ENCODE results near the gene SDHAF1. TPM values are rescaled to one million over a fixed set of nuclear protein-coding genes. Genes with fewer than 3 reads are reported as not detected.

Gene SDHAF1
- total and polyA plus RNA-seq, 8 donors = 8.0 to 38.1 (median 26.4) TPM; not detected in 1

- Histone ChIP-seq H3K4me1 (peaks cover 0 to 32% (median 8%) of the 10 kb centered on the region in 4 donors), H3K4me3 (no peak overlapping the region), H3K27me3 (no peaks in the 10 kb centered on the region), H3K27ac (peak overlapping the region in 4 of 5 donors; percentile 28 to 56 (median 52)), H3K36me3 (peaks cover 7 to 30% (median 21%) of the 10 kb centered on the region in 4 donors), H3K9me3 (no peaks in the 10 kb centered on the region)
- TF ChIP-seq EP300 (IDR thresholded peaks at IDR 0.05) = no peak
- TF ChIP-seq POLR2AphosphoS5 (IDR thresholded peaks at IDR 0.05) = no peak
- no peak for TF ChIP-seq CTCF (IDR thresholded peaks at IDR 0.05)
- TF ChIP-seq POLR2A (IDR thresholded peaks at IDR 0.05) = no peak
- peak in 1 of 2 donors; percentile 52 for DNase-seq
- intact Hi-C loops (cut with DNase I; ENCODE audit: low total_unique reads) = no loop called here
- WGBS, 5 donors = 28 to 49% (median 32%) methylated on average over 3 of the region's 3 CpGs
Observed at GRCh38 chr19:36041831-36042230, 46.8 kb downstream of the SDHAF1 start.

- 83 to 90% (median 85%) methylated on average over 2 of the region's 2 CpGs for WGBS, 5 donors
- H3K27ac ChIP-seq = peak overlapping the region in 1 of 5 donors; percentile 53
- H3K4me3 ChIP-seq = no peak overlapping the region
- intact Hi-C loops (cut with DNase I; ENCODE audit: low total_unique reads) = no loop called here
- peaks cover 0 to 32% (median 8%) of the 10 kb centered on the region in 4 donors for H3K4me1 ChIP-seq
- H3K27me3 ChIP-seq = no peaks in the 10 kb centered on the region
- TF ChIP-seq POLR2AphosphoS5 (IDR thresholded peaks at IDR 0.05) = no peak
- TF ChIP-seq POLR2A (IDR thresholded peaks at IDR 0.05) = no peak
- TF ChIP-seq EP300 (IDR thresholded peaks at IDR 0.05) = no peak
- TF ChIP-seq CTCF (IDR thresholded peaks at IDR 0.05) = no peak
- H3K9me3 ChIP-seq = no peaks in the 10 kb centered on the region
- no peak for DNase-seq
- H3K36me3 ChIP-seq = peaks cover 6 to 13% (median 10%) of the 10 kb centered on the region in 4 donors
Observed at GRCh38 chr19:36043952-36044351, 49.0 kb downstream of the SDHAF1 start.

Small RNA genes within 50 kb of the gene (small RNA-seq; reads per million reads assigned to genes)
- gene AF038458.1 = 0 reads per million in 4 donors

Other genes starting within 250 kb of the SDHAF1 start
- gene U2AF1L4, start 249.8 kb upstream of the SDHAF1 start, total RNA-seq = 10 to 100 TPM; 11.4 to 98.0 (median 57.1) TPM
- gene U2AF1L4, start 249.8 kb upstream of the SDHAF1 start, polyA plus RNA-seq = 10 to 100 TPM; 27.6 to 53.0 (median 44.8) TPM
- 10 to 100 TPM in 3 of 5 donors, 1 to 10 TPM in 1, not detected in 1; 9.3 to 58.0 (median 32.2) TPM for gene PSENEN, start 249.5 kb upstream of the SDHAF1 start, total RNA-seq
- gene PSENEN, start 249.5 kb upstream of the SDHAF1 start, polyA plus RNA-seq = 100 to 1,000 TPM in 1 of 3 donors, 10 to 100 TPM in 2; 49.2 to 101 (median 51.0) TPM
- 10 to 100 TPM in 3 of 5 donors, 1 to 10 TPM in 2; 2.3 to 26.5 (median 17.9) TPM for gene LIN37, start 246.6 kb upstream of the SDHAF1 start, total RNA-seq
- 10 to 100 TPM; 21.5 to 44.9 (median 29.2) TPM for gene LIN37, start 246.6 kb upstream of the SDHAF1 start, polyA plus RNA-seq
- gene HSPB6, start 238.2 kb upstream of the SDHAF1 start, total RNA-seq = 100 to 1,000 TPM in 3 of 5 donors, 10 to 100 TPM in 2; 25.0 to 492 (median 209) TPM
- gene HSPB6, start 238.2 kb upstream of the SDHAF1 start, polyA plus RNA-seq = 10 to 100 TPM; 45.0 to 84.9 (median 71.5) TPM
- gene PROSER3, start 237.0 kb upstream of the SDHAF1 start, total RNA-seq = 10 to 100 TPM in 4 of 5 donors, 1 to 10 TPM in 1; 5.9 to 61.3 (median 36.5) TPM
- 1 to 10 TPM; 3.6 to 6.7 (median 4.5) TPM for gene PROSER3, start 237.0 kb upstream of the SDHAF1 start, polyA plus RNA-seq
- gene ARHGAP33, start 219.6 kb upstream of the SDHAF1 start, total RNA-seq = 10 to 100 TPM in 4 of 5 donors, 1 to 10 TPM in 1; 5.1 to 73.6 (median 25.4) TPM
- gene ARHGAP33, start 219.6 kb upstream of the SDHAF1 start, polyA plus RNA-seq = 1 to 10 TPM; 1.4 to 8.0 (median 6.9) TPM
- gene PRODH2, start 182.3 kb upstream of the SDHAF1 start, total RNA-seq = not detected
- under 1 TPM in 1 of 3 donors, not detected in 2; 0.23 TPM for gene PRODH2, start 182.3 kb upstream of the SDHAF1 start, polyA plus RNA-seq
- gene NPHS1, start 142.7 kb upstream of the SDHAF1 start, total RNA-seq = 10 to 100 TPM in 1 of 5 donors, 1 to 10 TPM in 1, under 1 TPM in 1, not detected in 2; 0.37 to 17.9 (median 5.4) TPM
- under 1 TPM; 0.10 to 0.61 (median 0.25) TPM for gene NPHS1, start 142.7 kb upstream of the SDHAF1 start, polyA plus RNA-seq
- gene KIRREL2, start 138.3 kb upstream of the SDHAF1 start, total RNA-seq = under 1 TPM in 2 of 5 donors, not detected in 3; 0.43 to 0.73 TPM
- gene KIRREL2, start 138.3 kb upstream of the SDHAF1 start, polyA plus RNA-seq = under 1 TPM in 2 of 3 donors, not detected in 1; 0.56 to 0.65 TPM
- gene APLP1, start 126.6 kb upstream of the SDHAF1 start, total RNA-seq = 10 to 100 TPM in 4 of 5 donors, 1 to 10 TPM in 1; 5.3 to 76.5 (median 18.8) TPM
- 10 to 100 TPM; 12.5 to 31.3 (median 18.1) TPM for gene APLP1, start 126.6 kb upstream of the SDHAF1 start, polyA plus RNA-seq
- 10 to 100 TPM in 3 of 5 donors, 1 to 10 TPM in 1, not detected in 1; 6.6 to 42.0 (median 17.6) TPM for gene NFKBID, start 94.6 kb upstream of the SDHAF1 start, total RNA-seq
- 1 to 10 TPM; 2.4 to 7.1 (median 3.3) TPM for gene NFKBID, start 94.6 kb upstream of the SDHAF1 start, polyA plus RNA-seq
- gene HCST, start 92.7 kb upstream of the SDHAF1 start, total RNA-seq = 10 to 100 TPM in 1 of 5 donors, 1 to 10 TPM in 1, not detected in 3; 5.0 to 12.5 TPM
- 10 to 100 TPM in 1 of 3 donors, 1 to 10 TPM in 2; 8.2 to 11.3 (median 9.2) TPM for gene HCST, start 92.7 kb upstream of the SDHAF1 start, polyA plus RNA-seq
- gene TYROBP, start 86.9 kb upstream of the SDHAF1 start, total RNA-seq = 10 to 100 TPM in 2 of 5 donors, 1 to 10 TPM in 1, not detected in 2; 9.4 to 72.3 (median 14.1) TPM
- 100 to 1,000 TPM in 1 of 3 donors, 10 to 100 TPM in 2; 38.4 to 106 (median 87.2) TPM for gene TYROBP, start 86.9 kb upstream of the SDHAF1 start, polyA plus RNA-seq
- 10 to 100 TPM in 2 of 5 donors, 1 to 10 TPM in 2, under 1 TPM in 1; 0.73 to 48.1 (median 4.0) TPM for gene LRFN3, start 58.8 kb upstream of the SDHAF1 start, total RNA-seq
- gene LRFN3, start 58.8 kb upstream of the SDHAF1 start, polyA plus RNA-seq = 1 to 10 TPM; 2.0 to 6.7 (median 2.6) TPM
- gene SYNE4, start 13.6 kb downstream of the SDHAF1 start, total RNA-seq = 10 to 100 TPM in 1 of 5 donors, 1 to 10 TPM in 3, not detected in 1; 1.3 to 11.2 (median 5.4) TPM
- gene SYNE4, start 13.6 kb downstream of the SDHAF1 start, polyA plus RNA-seq = 1 to 10 TPM; 3.5 to 5.8 (median 4.6) TPM
- gene ALKBH6, start 19.0 kb downstream of the SDHAF1 start, total RNA-seq = 100 to 1,000 TPM in 2 of 5 donors, 10 to 100 TPM in 1, 1 to 10 TPM in 2; 8.8 to 187 (median 44.2) TPM
- 10 to 100 TPM in 2 of 3 donors, 1 to 10 TPM in 1; 9.8 to 25.8 (median 13.7) TPM for gene ALKBH6, start 19.0 kb downstream of the SDHAF1 start, polyA plus RNA-seq
- 10 to 100 TPM in 1 of 5 donors, 1 to 10 TPM in 4; 1.8 to 17.1 (median 7.5) TPM for gene CLIP3, start 37.7 kb downstream of the SDHAF1 start, total RNA-seq
- 1 to 10 TPM; 4.5 to 8.3 (median 5.5) TPM for gene CLIP3, start 37.7 kb downstream of the SDHAF1 start, polyA plus RNA-seq
- gene THAP8, start 59.1 kb downstream of the SDHAF1 start, total RNA-seq = 10 to 100 TPM in 1 of 5 donors, 1 to 10 TPM in 1, under 1 TPM in 2, not detected in 1; 0.29 to 12.8 (median 5.1) TPM
- 1 to 10 TPM; 4.4 to 4.7 (median 4.7) TPM for gene THAP8, start 59.1 kb downstream of the SDHAF1 start, polyA plus RNA-seq
- gene WDR62, start 59.7 kb downstream of the SDHAF1 start, total RNA-seq = 10 to 100 TPM in 1 of 5 donors, 1 to 10 TPM in 3, under 1 TPM in 1; 0.29 to 15.2 (median 2.7) TPM
- gene WDR62, start 59.7 kb downstream of the SDHAF1 start, polyA plus RNA-seq = 1 to 10 TPM in 2 of 3 donors, under 1 TPM in 1; 0.31 to 1.3 (median 1.2) TPM
- gene OVOL3, start 116.0 kb downstream of the SDHAF1 start, total RNA-seq = not detected
- gene OVOL3, start 116.0 kb downstream of the SDHAF1 start, polyA plus RNA-seq = not detected
- gene POLR2I, start 119.7 kb downstream of the SDHAF1 start, total RNA-seq = 100 to 1,000 TPM in 1 of 5 donors, 10 to 100 TPM in 4; 16.2 to 199 (median 42.8) TPM
- gene POLR2I, start 119.7 kb downstream of the SDHAF1 start, polyA plus RNA-seq = 100 to 1,000 TPM in 2 of 3 donors, 10 to 100 TPM in 1; 84.0 to 123 (median 117) TPM
- gene TBCB, start 120.3 kb downstream of the SDHAF1 start, total RNA-seq = 100 to 1,000 TPM in 1 of 5 donors, 10 to 100 TPM in 4; 32.1 to 263 (median 71.0) TPM
- 100 to 1,000 TPM; 137 to 165 (median 140) TPM for gene TBCB, start 120.3 kb downstream of the SDHAF1 start, polyA plus RNA-seq
- 100 to 1,000 TPM in 4 of 5 donors, 10 to 100 TPM in 1; 93.7 to 188 (median 115) TPM for gene CAPNS1, start 144.9 kb downstream of the SDHAF1 start, total RNA-seq
- gene CAPNS1, start 144.9 kb downstream of the SDHAF1 start, polyA plus RNA-seq = 100 to 1,000 TPM; 500 to 575 (median 554) TPM
- 10 to 100 TPM in 2 of 5 donors, 1 to 10 TPM in 2, not detected in 1; 4.0 to 21.0 (median 10.4) TPM for gene COX7A1, start 157.3 kb downstream of the SDHAF1 start, total RNA-seq
- 10 to 100 TPM; 31.9 to 43.4 (median 32.7) TPM for gene COX7A1, start 157.3 kb downstream of the SDHAF1 start, polyA plus RNA-seq
- gene ZNF565, start 219.5 kb downstream of the SDHAF1 start, total RNA-seq = 10 to 100 TPM in 1 of 5 donors, 1 to 10 TPM in 3, under 1 TPM in 1; 0.45 to 16.3 (median 2.3) TPM
- 1 to 10 TPM; 2.1 to 3.4 (median 2.3) TPM for gene ZNF565, start 219.5 kb downstream of the SDHAF1 start, polyA plus RNA-seq
- gene ZNF146, start 219.9 kb downstream of the SDHAF1 start, total RNA-seq = 100 to 1,000 TPM in 1 of 5 donors, 10 to 100 TPM in 3, 1 to 10 TPM in 1; 8.7 to 108 (median 63.5) TPM
- 10 to 100 TPM; 19.2 to 24.7 (median 22.2) TPM for gene ZNF146, start 219.9 kb downstream of the SDHAF1 start, polyA plus RNA-seq

Data from stomach (tissue), 9 donors.